Activated T-cell treated with anti-CD3 and anti-CD28 coated beads, Interleukin-2, amount 50 U/mL, for 72 hours (primary cell): ENCODE measurements around the gene PAIP2B. TPM values are rescaled to one million over a fixed set of nuclear protein-coding genes. Genes with fewer than 3 reads are reported as not detected.

Experiments
- total RNA-seq, 2 donors: library from RNA; stranded (reverse); gene quantifications; one replicate each; pipeline ENCODE4 v1.2.3, GENCODE V29; 2022

PAIP2B gene
- total RNA-seq, 2 donors from 2014 or later, result 3.1 to 5.3 TPM

Other genes starting within 250 kb of the PAIP2B start
- under 1 TPM in 1 of 2 donors, not detected in 1; 0.58 TPM for gene ANKRD53, start 248.5 kb downstream of the PAIP2B start, total RNA-seq
- gene TEX261, start 232.2 kb downstream of the PAIP2B start, total RNA-seq, result 10 to 100 TPM; 45.9 to 66.6 TPM
- gene NAGK, start 158.5 kb downstream of the PAIP2B start, total RNA-seq, result 10 to 100 TPM; 51.3 to 53.8 TPM
- gene MCEE, start 96.9 kb downstream of the PAIP2B start, total RNA-seq, result 10 to 100 TPM; 20.8 to 31.8 TPM
- gene MPHOSPH10, start 96.5 kb downstream of the PAIP2B start, total RNA-seq, result 10 to 100 TPM; 35.0 to 35.8 TPM
- 100 to 1,000 TPM; 107 to 111 TPM for gene ZNF638, start 104.7 kb upstream of the PAIP2B start, total RNA-seq
- 1 to 10 TPM in 1 of 2 donors, under 1 TPM in 1; 0.77 to 1.6 TPM for gene DYSF, start 226.5 kb upstream of the PAIP2B start, total RNA-seq